ENCODE results near the gene NUDCD2.

- TF ChIP-seq CTCF (IDR thresholded peaks at IDR 0.05; ENCODE audit: borderline replicate concordance, extremely low read depth, low read length, poor library complexity, severe bottlenecking) (no peak), EZH2 (IDR thresholded peaks at IDR 0.05; ENCODE audit: borderline replicate concordance, low read depth, low read length, severe bottlenecking) (no peak)
These were observed 48.9 kb upstream of the NUDCD2 start for GRCh38 chr5:163508753-163509152.

Measured in DND-41 (cell line).